BLaER1 (cell line): ENCODE results near the gene VARS1.
A peak's percentile ranks its signal among the peaks of the same experiment; 100 is the strongest.
"Not testable (repeated sequence)": the region's sequence is repeated elsewhere in the genome, so short reads cannot be mapped to it uniquely, and the experiment has no call there.

Experiments
- H3K27ac ChIP-seq: shearing (Covaris generic); formaldehyde crosslinking; 2 replicates; pipeline ENCODE4 v1.8.1; 2022
- H3K27me3 ChIP-seq: shearing (Covaris generic); formaldehyde crosslinking; 2 replicates; pipeline ENCODE4 v1.8.1; 2022
- H3K36me3 ChIP-seq: shearing (Covaris generic); formaldehyde crosslinking; 2 replicates; pipeline ENCODE4 v1.8.1; 2022
- H3K4me1 ChIP-seq: shearing (Covaris generic); formaldehyde crosslinking; 2 replicates; pipeline ENCODE4 v1.8.1; 2022
- H3K4me2 ChIP-seq: shearing (Covaris generic); formaldehyde crosslinking; 2 replicates; pipeline ENCODE4 v1.8.1; 2022
- H3K4me3 ChIP-seq: shearing (Covaris generic); formaldehyde crosslinking; 2 replicates; pipeline ENCODE4 v1.8.1; 2022
- H3K9ac ChIP-seq: shearing (Covaris generic); formaldehyde crosslinking; 2 replicates; pipeline ENCODE4 v1.8.1; 2022
- H3K9me3 ChIP-seq: shearing (Covaris generic); formaldehyde crosslinking; 2 replicates; pipeline ENCODE4 v1.8.1; 2022
- H4K20me1 ChIP-seq: shearing (Covaris generic); formaldehyde crosslinking; 2 replicates; pipeline ENCODE4 v1.8.1; 2022
- Cebpa-rat ChIP-seq: shearing (Covaris generic); IDR thresholded peaks from 2 replicates; pipeline ENCODE4 v1.8.1; 2022

The VARS1 gene

GRCh38 chr6:31794866-31795615 lies 511 bp downstream of the VARS1 start:
- Histone ChIP-seq H3K9ac (peak overlapping the region; percentile 99), H3K4me2 (peak overlapping the region; percentile 93), H3K36me3 (peaks cover 48% of the 10 kb centered on the region), H3K27ac (peak overlapping the region; percentile 100), H4K20me1 (no peaks in the 10 kb centered on the region), H3K4me1 (peaks cover 76% of the 10 kb centered on the region), H3K27me3 (no peaks in the 10 kb centered on the region), H3K9me3 (no peaks in the 10 kb centered on the region), H3K4me3 (peak overlapping the region; percentile 95)
- TF ChIP-seq Cebpa-rat: no peak

GRCh38 chr6:31794294-31794865 lies 1.2 kb downstream of the VARS1 start:
- no peak for TF ChIP-seq Cebpa-rat

GRCh38 chr6:31793927-31794245 lies 1.7 kb downstream of the VARS1 start:
- Histone ChIP-seq H3K27ac (peak overlapping the region; percentile 100), H3K36me3 (peaks cover 47% of the 10 kb centered on the region), H3K4me1 (peaks cover 78% of the 10 kb centered on the region), H3K9ac (peak overlapping the region; percentile 99), H3K4me3 (peak overlapping the region; percentile 95), H3K4me2 (peak overlapping the region; percentile 93)
- H3K27me3 ChIP-seq, H3K9me3 ChIP-seq, H4K20me1 ChIP-seq: not testable (repeated sequence)

More at GRCh38 chr6:31794294-31794865, 1.2 kb downstream of the VARS1 start:
- H3K27ac ChIP-seq: peak overlapping the region; percentile 100
- no peaks in the 10 kb centered on the region for H4K20me1 ChIP-seq
- peak overlapping the region; percentile 93 for H3K4me2 ChIP-seq
- H3K4me1 ChIP-seq: peaks cover 78% of the 10 kb centered on the region
- peak overlapping the region; percentile 99 for H3K9ac ChIP-seq
- H3K4me3 ChIP-seq: peak overlapping the region; percentile 95
- peaks cover 48% of the 10 kb centered on the region for H3K36me3 ChIP-seq
- H3K9me3 ChIP-seq: no peaks in the 10 kb centered on the region
- no peaks in the 10 kb centered on the region for H3K27me3 ChIP-seq

- H3K36me3 ChIP-seq: peaks cover 52% of the 10 kb centered on the region
- peak overlapping the region; percentile 93 for H3K4me2 ChIP-seq
- TF ChIP-seq Cebpa-rat: no peak
Observed at GRCh38 chr6:31792761-31793171, 2.8 kb downstream of the VARS1 start.

DNA sequence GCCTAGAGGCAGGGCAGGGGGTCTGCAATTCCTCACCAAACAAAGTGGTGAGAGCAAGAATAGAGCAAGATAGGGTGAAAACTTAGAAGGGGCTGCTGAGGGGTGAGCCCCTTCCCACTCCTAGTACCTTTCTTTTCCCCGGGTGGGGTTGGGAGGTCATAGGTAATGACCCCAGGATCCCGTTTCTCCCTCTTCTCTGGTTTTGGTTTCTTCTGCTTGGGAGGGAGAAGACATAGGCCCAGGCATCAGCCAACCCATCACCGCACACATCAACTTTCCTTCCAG lies 3.5 kb downstream of the VARS1 start:
- TF ChIP-seq Cebpa-rat: no peak
- Histone ChIP-seq H3K4me2 (no peak overlapping the region), H3K9me3 (no peaks in the 10 kb centered on the region), H4K20me1 (no peaks in the 10 kb centered on the region), H3K4me1 (peaks cover 65% of the 10 kb centered on the region), H3K9ac (peak overlapping the region; percentile 8; the same call in 1 of the 2 replicates), H3K36me3 (peaks cover 59% of the 10 kb centered on the region), H3K27ac (no peak overlapping the region), H3K4me3 (no peak overlapping the region), H3K27me3 (no peaks in the 10 kb centered on the region)

More at GRCh38 chr6:31792761-31793171, 2.8 kb downstream of the VARS1 start:
- peak overlapping the region; percentile 37; the same call in 1 of the 2 replicates for H3K27ac ChIP-seq
- H4K20me1 ChIP-seq: no peaks in the 10 kb centered on the region
- peaks cover 73% of the 10 kb centered on the region for H3K4me1 ChIP-seq
- H3K4me3 ChIP-seq: no peak overlapping the region
- H3K9ac ChIP-seq: peak overlapping the region; percentile 8; the same call in 1 of the 2 replicates
- H3K9me3 ChIP-seq: no peaks in the 10 kb centered on the region
- no peaks in the 10 kb centered on the region for H3K27me3 ChIP-seq

GRCh38 chr6:31791324-31792089 lies 4.0 kb downstream of the VARS1 start:
- no peak overlapping the region; the same call in 1 of the 2 replicates for H3K4me2 ChIP-seq
- no peaks in the 10 kb centered on the region for H4K20me1 ChIP-seq
- TF ChIP-seq Cebpa-rat: no peak
- H3K9ac ChIP-seq: no peak overlapping the region
- H3K4me3 ChIP-seq: no peak overlapping the region
- H3K36me3 ChIP-seq: peaks cover 64% of the 10 kb centered on the region
- H3K9me3 ChIP-seq: no peaks in the 10 kb centered on the region
- peaks cover 60% of the 10 kb centered on the region for H3K4me1 ChIP-seq
- H3K27me3 ChIP-seq: no peaks in the 10 kb centered on the region
- no peak overlapping the region for H3K27ac ChIP-seq

DNA sequence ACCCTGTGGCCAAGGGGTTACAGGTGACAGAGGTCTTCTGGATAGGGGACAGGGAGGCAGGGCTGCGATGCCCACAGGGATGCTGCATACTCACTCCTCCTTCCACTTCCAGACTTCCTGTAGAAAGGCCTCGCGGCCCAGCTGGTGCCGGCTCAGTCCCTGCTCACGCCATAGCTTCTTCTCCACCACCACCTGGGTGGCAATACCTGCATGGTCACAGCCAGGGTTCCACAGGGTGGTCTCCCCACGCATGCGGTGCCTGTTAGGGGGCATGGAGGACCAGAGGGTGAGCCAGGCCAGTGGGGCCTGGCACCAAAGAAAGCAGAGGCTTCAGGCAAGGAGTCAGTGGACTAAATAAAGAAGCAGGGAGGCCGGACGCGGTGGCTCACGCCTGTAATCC lies 10.1 kb downstream of the VARS1 start:
- Histone ChIP-seq H3K9ac (no peak overlapping the region), H3K4me1 (peaks cover 18% of the 10 kb centered on the region)

DNA sequence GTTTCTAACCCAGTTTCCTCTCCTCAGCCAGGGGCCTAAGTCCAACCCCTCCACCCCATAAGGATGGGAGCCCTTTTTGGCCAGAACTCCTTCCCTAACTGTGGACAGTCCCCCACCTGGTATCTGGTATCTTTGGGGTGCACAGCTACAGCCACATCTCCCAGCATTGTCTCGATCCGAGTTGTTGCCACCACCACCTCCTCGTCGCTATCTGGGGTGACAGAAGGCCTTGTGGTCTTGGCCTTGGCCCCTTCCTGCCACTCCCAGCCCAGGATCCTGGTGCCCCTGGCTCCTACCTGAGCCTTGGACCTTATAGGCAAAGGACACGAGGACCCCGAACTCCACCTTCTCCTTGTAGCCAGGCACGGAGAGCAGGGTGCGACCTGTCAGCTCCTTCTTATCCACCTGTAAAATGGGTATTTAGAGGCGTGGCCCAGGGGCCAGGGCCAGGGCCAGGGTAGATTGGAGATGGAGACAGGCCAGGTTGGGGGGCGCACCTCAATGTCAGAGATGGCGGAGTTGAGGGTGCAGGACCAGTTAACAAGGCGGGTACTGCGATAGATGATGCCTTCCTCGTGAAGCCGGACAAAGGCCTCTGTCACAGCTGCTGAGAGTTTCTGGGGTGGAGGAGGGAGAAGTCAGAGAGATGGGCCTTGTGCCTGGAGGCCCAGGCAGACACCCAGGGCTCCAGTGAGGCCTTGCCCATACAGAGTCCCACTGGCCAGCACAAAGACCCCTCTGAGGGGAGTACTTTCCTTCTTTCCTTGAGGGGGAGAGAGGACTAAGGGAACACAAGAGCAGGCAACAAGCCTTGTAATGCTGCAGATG lies 11.2 kb downstream of the VARS1 start:
- no peaks in the 10 kb centered on the region for H3K27me3 ChIP-seq
- H3K36me3 ChIP-seq: peaks cover 97% of the 10 kb centered on the region
- H3K27ac ChIP-seq: no peak overlapping the region
- H3K9me3 ChIP-seq: no peaks in the 10 kb centered on the region
- peaks cover 12% of the 10 kb centered on the region; the same call in 1 of the 2 replicates for H4K20me1 ChIP-seq
- H3K4me3 ChIP-seq: no peak overlapping the region
- H3K9ac ChIP-seq: no peak overlapping the region
- no peak for TF ChIP-seq Cebpa-rat
- H3K4me1 ChIP-seq: peaks cover 10% of the 10 kb centered on the region
- no peak overlapping the region for H3K4me2 ChIP-seq

More for the DNA sequence above, 10.1 kb downstream of the VARS1 start:
- H3K4me3 ChIP-seq: no peak overlapping the region
- TF ChIP-seq Cebpa-rat: no peak
- no peak overlapping the region for H3K4me2 ChIP-seq
- peaks cover 97% of the 10 kb centered on the region for H3K36me3 ChIP-seq
- no peaks in the 10 kb centered on the region for H3K27me3 ChIP-seq
- no peak overlapping the region for H3K27ac ChIP-seq
- peaks cover 12% of the 10 kb centered on the region; the same call in 1 of the 2 replicates for H4K20me1 ChIP-seq
- H3K9me3 ChIP-seq: no peaks in the 10 kb centered on the region

GRCh38 chr6:31782126-31782855 lies 13.3 kb downstream of the VARS1 start:
- Histone ChIP-seq H3K36me3 (peaks cover 98% of the 10 kb centered on the region), H3K9ac (no peak overlapping the region), H3K27me3 (no peaks in the 10 kb centered on the region), H3K4me1 (peaks cover 11% of the 10 kb centered on the region), H3K4me3 (no peak overlapping the region), H3K9me3 (no peaks in the 10 kb centered on the region), H4K20me1 (peaks cover 12% of the 10 kb centered on the region; the same call in 1 of the 2 replicates), H3K4me2 (no peak overlapping the region), H3K27ac (no peak overlapping the region)
- no peak for TF ChIP-seq Cebpa-rat
